Right lobe of liver (tissue), 4 donors: ENCODE results near the gene LACC1.

Experiments
- POLR2A ChIP-seq: fragments of 450-650 bp; IDR thresholded peaks from one replicate; pipeline ENCODE4 v1.6.1; 2017; ENCODE audit warnings: antibody characterized with exemption, mild to moderate bottlenecking
- TF ChIP-seq, protein P1 (sequence below), 4 donors: fragments of 200-600 bp in 3 of 4; fragments of 450-650 bp in 1 of 4; IDR thresholded peaks; one replicate each; pipeline versions ENCODE4 v1.5.1 to v1.8.0; 2016 to 2022; ENCODE audit warnings: antibody characterized with exemption in 4 of 4, mild to moderate bottlenecking in 2 of 4
- donor health status: DM: no; HTN: no; CAD: no.
- donor health status: DM: no; HTN: no; CAD: no.
- donor health status: DM: no; HTN: yes; CAD: no.

DNA sequence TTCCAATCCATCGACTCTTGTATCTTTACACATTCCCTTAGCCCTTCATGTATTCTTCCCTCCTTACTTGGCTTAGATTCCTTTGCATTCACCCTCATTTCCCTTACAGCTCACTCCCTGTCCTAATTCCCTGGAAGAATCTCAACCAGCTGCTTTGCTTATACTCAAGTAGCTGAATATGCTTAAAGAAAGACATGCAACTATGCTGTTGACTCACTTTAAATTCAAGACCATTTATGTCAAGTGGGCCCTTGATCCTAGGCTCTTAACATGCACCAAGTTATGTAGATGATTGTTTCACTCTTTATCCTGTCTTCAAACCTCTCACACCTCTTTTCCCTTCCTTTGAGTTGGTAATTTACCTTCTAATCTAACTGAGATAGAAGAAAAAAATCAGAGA is 7.5 kb upstream of the LACC1 start:
- TF ChIP-seq, protein P1, sequence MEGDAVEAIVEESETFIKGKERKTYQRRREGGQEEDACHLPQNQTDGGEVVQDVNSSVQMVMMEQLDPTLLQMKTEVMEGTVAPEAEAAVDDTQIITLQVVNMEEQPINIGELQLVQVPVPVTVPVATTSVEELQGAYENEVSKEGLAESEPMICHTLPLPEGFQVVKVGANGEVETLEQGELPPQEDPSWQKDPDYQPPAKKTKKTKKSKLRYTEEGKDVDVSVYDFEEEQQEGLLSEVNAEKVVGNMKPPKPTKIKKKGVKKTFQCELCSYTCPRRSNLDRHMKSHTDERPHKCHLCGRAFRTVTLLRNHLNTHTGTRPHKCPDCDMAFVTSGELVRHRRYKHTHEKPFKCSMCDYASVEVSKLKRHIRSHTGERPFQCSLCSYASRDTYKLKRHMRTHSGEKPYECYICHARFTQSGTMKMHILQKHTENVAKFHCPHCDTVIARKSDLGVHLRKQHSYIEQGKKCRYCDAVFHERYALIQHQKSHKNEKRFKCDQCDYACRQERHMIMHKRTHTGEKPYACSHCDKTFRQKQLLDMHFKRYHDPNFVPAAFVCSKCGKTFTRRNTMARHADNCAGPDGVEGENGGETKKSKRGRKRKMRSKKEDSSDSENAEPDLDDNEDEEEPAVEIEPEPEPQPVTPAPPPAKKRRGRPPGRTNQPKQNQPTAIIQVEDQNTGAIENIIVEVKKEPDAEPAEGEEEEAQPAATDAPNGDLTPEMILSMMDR (IDR thresholded peaks at IDR 0.05): no peak
- TF ChIP-seq POLR2A: no peak
